HEK293T (cell line): ENCODE data around the gene RCAN3.
"Not testable (repeated sequence)": the region's sequence is repeated elsewhere in the genome, so short reads cannot be mapped to it uniquely, and the experiment has no call there.

Source experiments
- CTCF ChIA-PET: fragments of 350-600 bp; formaldehyde crosslinking; extraction: SDS; loops from one replicate; lab custom pipeline; 2021; ENCODE audit warnings: antibody characterized with exemption, inconsistent platforms; lab: Yijun Ruan, JAX
- POLR2A ChIA-PET: fragments of 350-600 bp; formaldehyde crosslinking; extraction: SDS; loops from one replicate; lab custom pipeline; 2020; ENCODE audit warnings: antibody characterized with exemption, inconsistent platforms; lab: Yijun Ruan, JAX
- DNase-seq: peaks from one replicate; pipeline ENCODE4 v3.0.0; 2012; ENCODE audit warnings: mixed read lengths; ENCODE audit errors: extremely low spot score
- ARNT ChIP-seq: fragments of 450-650 bp; IDR thresholded peaks from 2 replicates; pipeline ENCODE4 v1.6.1; 2017; ENCODE audit warnings: mild to moderate bottlenecking
- BHLHE40 ChIP-seq: fragments of 450-650 bp; IDR thresholded peaks from 2 replicates; pipeline ENCODE4 v1.6.1; 2016; ENCODE audit warnings: mild to moderate bottlenecking, moderate library complexity, borderline replicate concordance
- CTBP1 ChIP-seq: fragments of 450-650 bp; IDR thresholded peaks from 2 replicates; pipeline ENCODE4 v1.6.1; 2016; ENCODE audit warnings: borderline replicate concordance
- ELF4 ChIP-seq: fragments of 450-650 bp; IDR thresholded peaks from 2 replicates; pipeline ENCODE4 v1.6.1; 2017; ENCODE audit warnings: antibody characterized with exemption
- FOXA1 ChIP-seq: fragments of 450-650 bp; IDR thresholded peaks from 2 replicates; pipeline ENCODE4 v1.6.1; 2016; ENCODE audit warnings: mild to moderate bottlenecking
- FOXK2 ChIP-seq: fragments of 450-650 bp; IDR thresholded peaks from 2 replicates; pipeline ENCODE4 v1.6.1; 2016; ENCODE audit warnings: mild to moderate bottlenecking
- FOXM1 ChIP-seq: fragments of 450-650 bp; IDR thresholded peaks from 2 replicates; pipeline ENCODE4 v1.6.1; 2017; ENCODE audit warnings: mild to moderate bottlenecking, borderline replicate concordance
- HDGF ChIP-seq: fragments of 450-650 bp; IDR thresholded peaks from 2 replicates; pipeline ENCODE4 v1.6.1; 2017; ENCODE audit warnings: antibody characterized with exemption, borderline replicate concordance
- L3MBTL2 ChIP-seq: fragments of 450-650 bp; conservative IDR thresholded peaks from 2 replicates; pipeline ENCODE4 v1.6.1; 2016; ENCODE audit warnings: mild to moderate bottlenecking
- LEF1 ChIP-seq: fragments of 450-650 bp; IDR thresholded peaks from 2 replicates; pipeline ENCODE4 v1.6.1; 2017; ENCODE audit warnings: mild to moderate bottlenecking, borderline replicate concordance
- NFRKB ChIP-seq: fragments of 450-650 bp; IDR thresholded peaks from 2 replicates; pipeline ENCODE4 v1.6.1; 2016; ENCODE audit warnings: mild to moderate bottlenecking, moderate library complexity
- PKNOX1 ChIP-seq: fragments of 450-650 bp; IDR thresholded peaks from 2 replicates; pipeline ENCODE4 v1.6.1; 2016
- SP1 ChIP-seq: fragments of 450-650 bp; IDR thresholded peaks from 2 replicates; pipeline ENCODE4 v1.6.1; 2017
- SUZ12 ChIP-seq: fragments of 450-650 bp; IDR thresholded peaks from 2 replicates; pipeline ENCODE4 v1.6.1; 2016; ENCODE audit warnings: mild to moderate bottlenecking
- TARDBP ChIP-seq: fragments of 450-650 bp; IDR thresholded peaks from 2 replicates; pipeline ENCODE4 v1.6.1; 2016
- ZNF384 ChIP-seq: fragments of 450-650 bp; IDR thresholded peaks from 2 replicates; pipeline ENCODE4 v1.6.1; 2016

RCAN3 gene

GRCh38 chr1:24526940-24527542 lies 24.4 kb downstream of the RCAN3 start:
- peak; percentile 34 for DNase-seq
- CTCF ChIA-PET: interaction anchor here (0.7 to 1.8 kb wide), 8 partner anchors 9 to 112 kb away, joined by 3 to 7 read pairs (median 4); partner anchors contain the start of genes NIPAL3 and RCAN3
- TF ChIP-seq TARDBP (no peak), ZNF384 (no peak), L3MBTL2 (no peak), SUZ12 (no peak), LEF1 (no peak), PKNOX1 (no peak), FOXA1 (no peak)
- POLR2A ChIA-PET: interaction anchor here (1.8 to 1.9 kb wide), 2 partner anchors 25 to 112 kb away, joined by 6 read pairs; partner anchors contain the start of genes NIPAL3 and RCAN3

DNA sequence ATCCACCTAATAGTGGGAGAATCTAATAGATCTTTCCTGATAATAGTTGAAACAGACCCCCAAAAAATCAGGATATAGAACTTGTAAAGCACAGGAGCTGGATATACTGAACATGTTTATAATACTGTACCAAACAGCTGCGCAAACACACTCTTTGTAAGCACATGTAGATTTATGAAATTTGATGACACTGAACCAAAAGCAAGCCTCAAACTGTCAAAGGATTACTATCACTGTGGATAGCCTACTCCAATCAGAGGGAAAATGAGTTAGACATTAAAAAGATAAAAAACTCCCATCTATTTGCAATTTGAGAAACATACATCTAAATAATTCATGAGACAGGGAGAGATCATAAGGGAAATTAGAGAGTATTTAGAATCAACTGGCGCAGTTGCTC lies 26.1 kb downstream of the RCAN3 start:
- ChIA-PET POLR2A (no interaction called here), CTCF (interaction anchor here (0.7 kb wide), 1 partner anchor 133 kb away, joined by 3 read pairs; no protein-coding TSS in a partner anchor)
- no peak for TF ChIP-seq TARDBP
- TF ChIP-seq LEF1: no peak
- no peak for TF ChIP-seq ARNT
- no peak for TF ChIP-seq L3MBTL2
- TF ChIP-seq ELF4: no peak
- no peak for TF ChIP-seq BHLHE40
- no peak for TF ChIP-seq NFRKB
- TF ChIP-seq CTBP1: no peak
- no peak for DNase-seq

DNA sequence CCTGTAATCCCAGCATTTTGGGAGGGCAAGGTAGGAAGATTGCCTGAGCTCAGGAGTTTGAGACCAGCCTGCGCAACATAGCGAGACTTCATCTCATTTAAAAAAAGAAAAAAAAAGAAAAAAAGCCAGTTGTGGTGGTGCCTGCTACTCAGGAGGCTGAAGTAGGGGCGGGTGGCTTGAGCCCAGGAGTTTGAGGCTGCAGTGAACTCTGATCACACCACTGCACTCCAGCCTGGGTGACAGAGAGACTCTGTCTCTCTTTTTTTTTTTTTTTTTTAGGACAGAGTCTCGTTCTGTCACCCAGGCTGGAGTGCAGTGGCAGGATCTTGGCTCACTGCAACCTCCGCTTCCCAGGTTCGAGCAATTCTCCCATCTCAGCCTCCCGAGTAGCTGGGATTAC lies 26.7 kb downstream of the RCAN3 start:
- POLR2A ChIA-PET, DNase-seq, CTCF ChIA-PET: not testable (repeated sequence)

DNA sequence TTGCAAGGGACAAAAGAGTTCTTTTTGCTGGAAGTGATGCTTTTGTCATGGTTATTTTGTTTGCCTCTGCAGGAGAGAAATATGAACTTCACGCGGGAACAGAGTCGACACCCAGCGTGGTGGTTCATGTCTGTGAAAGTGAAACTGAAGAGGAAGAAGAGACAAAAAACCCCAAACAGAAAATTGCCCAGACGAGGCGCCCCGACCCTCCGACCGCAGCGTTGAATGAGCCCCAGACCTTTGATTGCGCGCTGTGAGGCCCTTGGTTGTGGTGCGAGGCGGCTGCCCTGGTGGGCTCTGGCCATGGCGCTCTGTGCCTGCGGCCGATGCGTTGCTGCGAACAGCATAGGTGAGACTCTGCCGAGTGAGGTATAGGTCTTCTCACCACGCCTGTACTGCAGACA lies 32.4 kb downstream of the RCAN3 start:
- ChIA-PET POLR2A (interaction anchor here (1.0 kb wide), 1 partner anchor 120 kb away, joined by 3 read pairs; the partner anchor contains the start of gene NIPAL3), CTCF (interaction anchor here (1.0 kb wide), 1 partner anchor 120 kb away, joined by 3 read pairs; the partner anchor contains the start of gene NIPAL3)
- no peak for TF ChIP-seq HDGF
- no peak for TF ChIP-seq CTBP1
- no peak for TF ChIP-seq ARNT
- TF ChIP-seq L3MBTL2: no peak
- no peak for TF ChIP-seq BHLHE40
- no peak for TF ChIP-seq FOXA1
- TF ChIP-seq LEF1: no peak
- TF ChIP-seq SUZ12: no peak
- no peak for TF ChIP-seq TARDBP
- no peak for TF ChIP-seq FOXK2
- TF ChIP-seq NFRKB: no peak
- no peak for TF ChIP-seq FOXM1
- no peak for TF ChIP-seq SP1
- no peak for TF ChIP-seq ZNF384
- TF ChIP-seq PKNOX1: no peak
- TF ChIP-seq ELF4: no peak
- no peak for DNase-seq

- DNase-seq: no peak
- TF ChIP-seq ARNT (no peak), CTBP1 (no peak), LEF1 (no peak), TARDBP (no peak), L3MBTL2 (no peak), FOXK2 (no peak), BHLHE40 (no peak), ELF4 (no peak)
- ChIA-PET CTCF (interaction anchor here (1.0 kb wide), 1 partner anchor 120 kb away, joined by 3 read pairs; the partner anchor contains the start of gene NIPAL3), POLR2A (interaction anchor here (1.0 kb wide), 1 partner anchor 120 kb away, joined by 3 read pairs; the partner anchor contains the start of gene NIPAL3)
These were observed 33.1 kb downstream of the RCAN3 start for GRCh38 chr1:24535778-24536177.

- TF ChIP-seq ARNT (no peak), CTBP1 (no peak), HDGF (no peak), BHLHE40 (no peak), FOXM1 (no peak), FOXK2 (no peak), SUZ12 (no peak)
- CTCF ChIA-PET: no interaction called here
- POLR2A ChIA-PET: no interaction called here
- no peak for DNase-seq
These were observed 33.8 kb downstream of the RCAN3 start for GRCh38 chr1:24536391-24536840.
